C1 segment of cervical spinal cord (tissue), 14 donors: ENCODE results near the gene CNIH1.
A peak's percentile ranks its signal among the peaks of the same experiment; 100 is the strongest.
"Not testable (repeated sequence)": the region's sequence is repeated elsewhere in the genome, so short reads cannot be mapped to it uniquely, and the experiment has no call there.

Experiments
- DNase-seq, 14 donors: peaks; one replicate each; lab custom pipeline; 2025; lab: John Stamatoyannopoulos, UW

The CNIH1 gene

DNA sequence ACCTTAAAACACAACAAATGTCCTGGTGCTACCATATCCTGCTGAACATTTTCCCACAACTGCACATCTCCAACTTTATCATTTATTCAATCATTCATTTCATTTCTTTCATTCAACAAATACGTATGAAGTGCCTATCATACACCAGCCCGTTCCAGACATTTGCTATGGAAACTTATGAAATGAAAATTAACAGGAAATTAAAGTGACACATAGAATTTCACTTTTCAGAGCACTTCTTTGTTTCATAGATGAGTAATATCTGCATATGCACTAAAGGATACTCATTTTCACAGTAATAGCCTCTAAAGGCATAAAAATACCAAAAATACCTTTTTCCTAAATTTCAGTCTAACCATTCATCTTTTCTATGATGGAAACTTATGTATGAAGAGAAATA is 12.6 kb downstream of the CNIH1 start:
- no peak for DNase-seq

DNA sequence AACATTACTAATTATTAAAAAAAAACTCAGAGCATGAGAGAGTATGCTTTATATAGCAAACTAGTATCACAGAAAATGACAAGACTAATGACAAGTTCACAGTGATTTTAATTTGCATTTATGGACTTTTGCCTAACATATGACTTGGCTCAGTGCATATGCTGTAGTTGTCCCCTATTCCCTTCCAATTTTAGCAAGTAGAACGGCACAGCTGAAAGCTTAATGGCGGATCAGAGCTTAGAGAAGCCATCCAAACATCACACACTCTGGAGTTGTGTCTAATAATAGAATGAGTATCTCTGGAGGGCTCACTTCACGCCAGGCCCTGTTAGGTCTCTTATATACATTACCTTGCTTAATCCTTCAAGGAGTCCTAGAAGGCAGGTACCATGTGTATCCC is 13.3 kb downstream of the CNIH1 start:
- DNase-seq = no peak

DNA sequence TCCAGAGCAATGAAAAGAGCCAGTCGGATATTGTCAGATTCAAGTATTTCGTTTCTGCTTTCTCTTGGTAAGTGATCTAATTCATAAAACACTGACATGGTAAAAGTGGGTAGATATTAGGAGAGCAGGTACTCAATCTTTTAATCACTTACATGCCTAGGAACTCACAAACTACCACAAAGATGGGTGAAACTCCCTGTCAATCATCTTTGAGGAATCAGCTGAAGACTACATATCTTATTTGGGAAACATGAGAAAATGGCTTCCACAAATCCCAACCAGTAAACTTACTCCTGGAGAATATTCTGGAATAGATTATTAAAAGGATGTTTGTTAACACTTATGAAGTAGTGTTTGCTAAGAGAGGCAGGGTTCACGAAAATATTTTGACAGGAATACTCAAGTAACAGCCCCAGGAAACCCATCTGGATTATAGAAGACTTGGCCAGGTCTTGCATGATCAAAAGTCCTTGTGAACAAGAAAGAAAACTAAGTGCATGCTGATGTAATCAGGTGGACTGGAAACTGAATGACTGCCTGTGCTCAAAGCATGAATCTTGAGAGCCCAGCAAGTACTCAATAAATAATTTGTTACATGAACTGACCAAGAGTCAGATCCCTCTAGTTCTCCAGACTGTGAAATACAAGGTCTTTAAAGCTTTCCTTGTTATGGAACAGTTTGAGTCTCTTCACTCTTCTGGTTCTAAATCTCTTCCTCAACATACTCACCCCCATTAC is 15.5 kb downstream of the CNIH1 start:
- no peak for DNase-seq

DNA sequence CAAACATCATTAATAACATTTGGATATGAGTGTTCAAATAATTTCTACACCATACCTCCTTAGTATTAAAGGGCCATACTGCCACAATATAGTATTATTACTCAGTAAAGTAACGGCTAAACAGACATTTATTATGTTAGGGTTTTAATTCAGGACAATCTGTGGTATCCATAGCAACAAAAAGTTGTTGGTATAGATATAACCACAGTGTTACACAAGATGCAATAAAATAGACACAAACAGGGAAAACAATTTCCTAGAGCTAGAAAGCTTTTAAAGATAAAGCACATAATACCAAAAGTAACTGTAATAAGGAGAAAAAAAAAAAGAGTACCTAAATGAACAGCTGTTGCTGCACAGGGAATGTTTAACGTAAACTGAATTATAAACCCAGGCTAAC is 16.1 kb downstream of the CNIH1 start:
- DNase-seq = no peak

DNA sequence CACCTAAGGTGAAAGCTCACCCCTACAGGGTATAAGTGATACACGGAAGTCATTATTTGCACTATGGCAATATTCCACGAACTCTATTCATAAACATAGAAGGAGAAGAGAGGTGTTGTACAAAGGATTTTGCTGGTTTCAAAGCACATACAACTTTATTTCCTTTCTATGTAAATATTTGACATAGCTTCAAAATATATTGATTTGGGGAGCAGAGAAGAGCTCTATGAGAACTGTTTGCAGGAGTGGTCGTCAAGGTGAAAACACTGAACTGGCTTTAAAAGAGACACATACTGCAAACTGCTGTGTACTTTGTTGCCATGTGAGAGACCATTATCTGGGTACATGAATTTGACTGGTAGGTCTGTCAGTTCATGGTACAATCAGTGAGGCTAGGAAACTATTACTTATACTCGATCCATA is 16.7 kb downstream of the CNIH1 start:
- DNase-seq = no peak

DNA sequence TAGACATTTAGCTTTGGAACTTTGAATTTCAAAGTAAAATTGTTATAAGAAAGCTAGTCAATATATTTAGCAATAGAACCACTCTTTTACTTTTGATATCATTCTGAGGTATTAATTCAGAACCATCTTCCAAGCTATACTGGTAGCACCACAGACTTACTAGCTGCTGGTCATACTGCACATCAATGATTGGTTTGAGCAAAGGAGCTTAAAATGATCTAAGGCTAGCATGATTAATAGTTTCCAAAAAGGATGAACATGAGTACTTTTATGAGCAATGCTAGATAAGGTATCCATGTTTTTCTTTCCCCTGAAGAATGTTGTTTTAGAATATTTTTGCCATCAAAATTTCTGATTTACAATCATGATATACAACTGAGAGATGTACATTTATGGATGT is 17.2 kb downstream of the CNIH1 start:
- DNase-seq = no peak

DNA sequence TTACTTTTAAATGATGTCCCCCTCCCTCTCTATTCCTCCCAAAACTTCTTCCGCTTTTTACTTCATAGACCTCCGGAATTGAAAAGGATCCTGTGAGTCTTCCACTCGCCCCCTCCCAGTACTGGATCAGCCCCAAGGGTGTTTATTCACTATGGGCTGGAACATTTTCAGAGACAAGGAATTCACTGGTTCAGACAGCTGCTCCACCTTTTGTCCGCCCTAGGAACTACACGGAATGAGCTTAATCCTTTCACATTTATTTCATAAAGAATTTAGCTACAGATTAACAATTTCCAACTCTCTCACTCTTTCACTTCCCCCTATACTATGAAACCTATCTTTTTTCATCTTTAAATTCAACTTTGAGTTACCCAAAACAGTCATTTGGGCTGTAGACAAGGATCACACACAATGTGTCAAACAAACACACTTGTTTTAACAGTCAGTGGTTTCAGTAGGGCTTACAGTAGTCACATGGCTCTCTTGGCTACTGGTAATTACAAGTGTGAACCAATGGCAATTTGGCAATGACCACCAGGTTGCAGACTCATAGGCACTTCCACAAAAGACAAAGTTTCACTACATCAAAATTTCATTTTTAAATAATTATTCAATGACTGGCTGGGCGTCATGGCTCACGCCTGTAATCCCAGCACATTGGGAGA is 20.6 kb downstream of the CNIH1 start:
- DNase-seq = peak in 1 of 14 donors; percentile 9

DNA sequence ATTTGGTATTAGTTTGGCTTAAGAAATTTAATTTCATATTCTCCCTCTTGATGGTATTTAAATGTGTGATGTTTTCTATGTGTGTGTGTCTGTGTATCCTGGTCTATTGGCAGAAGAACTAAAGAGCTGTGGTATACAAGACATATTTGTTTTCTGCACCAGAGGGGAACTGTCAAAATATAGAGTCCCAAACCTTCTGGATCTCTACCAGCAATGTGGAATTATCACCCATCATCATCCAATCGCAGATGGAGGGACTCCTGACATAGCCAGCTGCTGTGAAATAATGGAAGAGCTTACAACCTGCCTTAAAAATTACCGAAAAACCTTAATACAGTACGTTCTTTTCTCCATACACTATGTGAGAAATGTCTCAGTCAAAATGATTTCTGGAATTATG is 29.8 kb downstream of the CNIH1 start:
- no peak for DNase-seq

DNA sequence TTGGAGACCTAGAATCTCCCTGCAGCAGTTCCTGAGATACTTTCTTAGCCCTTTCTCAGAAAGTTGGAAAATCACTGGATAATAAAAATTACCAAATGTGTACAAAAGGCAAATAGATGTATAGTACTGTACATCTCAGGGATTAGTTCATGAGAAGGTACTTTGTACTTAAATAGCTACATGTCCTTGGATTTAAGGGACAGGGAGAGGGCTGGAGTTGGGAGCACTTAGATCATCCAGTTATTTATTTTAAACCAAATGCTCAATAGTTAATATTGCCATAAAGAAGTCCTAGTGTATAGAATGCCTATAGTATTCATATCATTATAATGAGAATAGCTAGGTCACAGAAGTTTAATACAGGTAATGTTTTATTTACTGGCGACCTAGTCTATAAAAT is 31.0 kb downstream of the CNIH1 start:
- no peak for DNase-seq

DNA sequence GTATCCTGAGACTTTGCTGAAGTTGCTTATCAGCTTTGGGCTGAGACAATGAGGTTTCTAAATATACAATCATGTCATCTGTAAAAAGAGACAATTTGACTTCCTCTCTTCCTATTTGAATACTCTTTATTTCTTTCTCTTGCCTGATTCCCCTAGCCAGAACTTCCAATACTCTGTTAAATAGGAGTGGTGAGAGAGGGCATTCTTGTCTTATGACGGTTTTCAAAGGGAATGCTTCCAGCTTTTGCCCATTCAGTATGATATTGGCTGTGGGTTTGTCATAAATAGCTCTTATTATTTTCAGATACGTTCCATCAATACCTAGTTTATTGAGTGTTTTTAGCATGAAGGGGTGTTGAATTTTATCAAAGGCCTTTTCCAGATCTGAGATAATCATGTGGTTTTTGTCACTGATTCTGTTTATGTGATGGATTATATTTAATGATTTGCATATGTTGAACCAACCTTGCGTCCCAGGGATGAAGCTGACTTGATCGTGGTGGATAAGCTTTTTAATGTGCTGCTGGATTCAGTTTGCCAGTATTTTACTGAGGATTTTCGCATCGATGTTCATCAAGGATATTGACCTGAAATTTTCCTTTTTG is 37.7 kb downstream of the CNIH1 start:
- not testable (repeated sequence) for DNase-seq

DNA sequence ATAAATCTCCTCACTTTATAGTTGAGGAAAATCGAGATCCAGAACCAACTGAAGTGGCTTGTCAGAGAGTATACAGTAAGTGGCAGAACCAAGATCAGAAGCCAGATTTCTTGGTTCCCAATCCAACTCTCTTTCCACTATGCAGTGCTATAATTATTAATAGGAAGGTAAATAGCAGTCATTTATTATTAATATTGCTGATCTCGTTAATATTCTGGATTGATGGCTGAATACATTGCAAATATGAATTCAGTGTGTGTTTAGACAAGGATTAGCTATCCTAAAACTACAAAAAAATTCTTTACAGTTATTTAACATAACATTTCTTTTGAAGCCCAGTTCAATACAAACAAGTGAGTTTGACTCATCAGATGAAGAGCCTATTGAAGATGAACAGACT is 41.6 kb downstream of the CNIH1 start:
- DNase-seq = no peak

DNA sequence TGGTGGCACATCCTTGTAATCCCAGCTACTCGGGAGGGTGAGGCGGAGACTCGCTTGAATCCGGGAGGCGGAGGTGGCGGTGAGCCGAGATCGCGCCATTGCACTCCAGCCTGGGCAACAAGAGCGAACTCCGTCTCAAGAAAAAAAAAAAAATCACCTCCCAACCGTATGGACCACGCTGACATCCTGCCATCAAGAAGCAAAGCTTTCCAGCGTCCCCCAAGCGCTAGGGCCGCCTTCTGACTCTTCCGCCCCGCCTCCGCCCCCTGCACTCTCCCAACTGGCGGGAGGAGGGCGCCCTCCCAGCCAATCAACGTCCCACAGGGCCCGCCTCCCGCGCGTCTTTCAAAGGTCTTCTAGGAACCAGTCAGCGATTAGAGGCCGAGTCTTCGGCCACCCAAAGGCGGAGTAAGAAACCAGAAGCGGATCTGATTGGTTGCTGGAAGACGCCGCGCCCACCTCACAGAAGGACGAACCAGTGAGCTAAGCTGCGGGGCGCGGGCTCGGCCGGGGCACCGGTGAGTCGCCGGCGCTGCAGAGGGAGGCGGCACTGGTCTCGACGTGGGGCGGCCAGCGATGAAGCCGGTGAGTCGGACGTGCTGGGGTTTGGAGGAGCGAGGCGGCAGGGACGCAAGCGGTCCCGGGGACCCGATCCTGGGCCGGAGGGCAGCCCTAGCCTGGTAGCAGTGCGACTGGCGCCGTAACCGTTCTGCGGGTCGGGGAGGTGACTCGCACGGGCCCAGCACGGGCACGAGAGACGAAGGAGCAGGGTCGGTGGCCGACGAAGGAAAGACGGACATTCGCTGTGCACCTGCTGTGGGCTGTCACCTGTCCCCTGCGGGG is 44.5 kb downstream of the CNIH1 start, which contains the start of gene CDKN3:
CDKN3 (plus strand) TSS at position 515 of the 843 bp plus-strand sequence; CDS start at position 577, 62 bp downstream.
- peak; percentile 59 to 98 (median 92) for DNase-seq

DNA sequence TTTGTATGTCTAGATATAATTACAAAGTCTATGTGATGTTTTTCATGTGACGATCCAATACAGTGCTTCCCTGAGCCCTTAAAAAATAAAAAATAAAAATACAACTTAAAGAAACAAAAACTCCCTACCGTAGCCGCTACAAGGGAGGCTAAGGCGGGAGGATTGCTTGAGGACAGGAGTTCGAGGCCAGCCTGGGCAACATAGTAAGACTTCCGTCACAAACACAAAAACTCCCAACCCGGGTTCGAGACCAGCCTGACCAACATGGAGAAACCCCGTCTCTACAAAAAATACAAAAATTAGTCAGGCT is 45.0 kb downstream of the CNIH1 start:
- no peak for DNase-seq

DNA sequence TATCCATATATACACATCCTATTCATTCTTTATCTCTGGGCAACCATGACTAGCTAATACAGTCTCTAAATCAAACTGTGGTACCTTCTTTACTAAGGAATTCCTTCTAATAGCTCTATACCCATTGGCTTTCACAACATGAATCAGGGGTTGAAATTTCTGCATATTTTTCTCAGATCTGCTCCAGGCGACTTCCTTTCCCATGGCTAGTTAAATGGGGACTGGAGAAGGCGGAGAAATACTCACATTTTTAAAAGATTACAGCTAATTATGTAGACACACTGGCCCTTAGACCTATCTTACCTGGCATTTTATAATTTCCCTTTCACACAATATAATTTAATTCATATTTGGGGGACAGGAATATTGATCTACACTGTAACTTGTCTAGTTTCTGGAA is 45.5 kb downstream of the CNIH1 start:
- no peak for DNase-seq

DNA sequence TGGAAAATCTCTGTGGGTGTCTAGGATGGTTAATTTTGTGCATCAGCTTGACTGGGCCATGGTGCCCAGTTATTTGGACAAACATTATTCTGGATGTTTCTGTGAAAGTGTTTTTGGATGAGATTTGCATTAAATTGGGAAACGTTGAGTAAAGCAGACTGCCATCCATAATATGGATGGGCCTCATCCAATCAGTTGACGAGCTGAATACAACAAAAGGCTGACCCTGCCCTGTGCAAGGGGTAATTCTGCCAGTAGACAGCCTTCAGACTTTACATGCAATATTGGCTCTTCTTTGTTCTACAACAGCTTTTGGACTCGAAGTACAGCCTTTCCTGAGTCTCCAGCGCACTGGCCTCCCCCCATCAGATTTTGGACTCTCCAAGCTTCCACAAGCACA is 45.9 kb downstream of the CNIH1 start:
- DNase-seq = no peak

DNA sequence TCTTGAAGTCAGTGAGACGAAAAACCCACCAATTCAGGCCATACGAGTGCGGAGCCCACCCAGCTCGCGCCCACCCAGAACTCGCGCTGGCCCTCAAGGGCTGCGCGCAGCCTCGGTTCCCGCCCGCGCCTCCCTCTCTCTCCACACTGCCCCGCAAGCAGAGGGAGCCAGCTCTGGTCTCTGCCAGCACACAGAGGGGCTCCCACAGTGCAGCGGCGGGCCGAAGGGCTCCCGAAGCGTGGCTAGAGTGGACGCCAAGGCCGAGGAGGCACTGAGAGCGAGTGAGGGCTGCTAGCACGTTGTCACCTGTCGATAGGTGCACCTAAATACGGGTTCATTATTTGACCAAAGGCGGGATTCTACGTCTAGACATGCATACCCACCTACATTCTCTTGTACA is 46.6 kb downstream of the CNIH1 start:
- DNase-seq = no peak

DNA sequence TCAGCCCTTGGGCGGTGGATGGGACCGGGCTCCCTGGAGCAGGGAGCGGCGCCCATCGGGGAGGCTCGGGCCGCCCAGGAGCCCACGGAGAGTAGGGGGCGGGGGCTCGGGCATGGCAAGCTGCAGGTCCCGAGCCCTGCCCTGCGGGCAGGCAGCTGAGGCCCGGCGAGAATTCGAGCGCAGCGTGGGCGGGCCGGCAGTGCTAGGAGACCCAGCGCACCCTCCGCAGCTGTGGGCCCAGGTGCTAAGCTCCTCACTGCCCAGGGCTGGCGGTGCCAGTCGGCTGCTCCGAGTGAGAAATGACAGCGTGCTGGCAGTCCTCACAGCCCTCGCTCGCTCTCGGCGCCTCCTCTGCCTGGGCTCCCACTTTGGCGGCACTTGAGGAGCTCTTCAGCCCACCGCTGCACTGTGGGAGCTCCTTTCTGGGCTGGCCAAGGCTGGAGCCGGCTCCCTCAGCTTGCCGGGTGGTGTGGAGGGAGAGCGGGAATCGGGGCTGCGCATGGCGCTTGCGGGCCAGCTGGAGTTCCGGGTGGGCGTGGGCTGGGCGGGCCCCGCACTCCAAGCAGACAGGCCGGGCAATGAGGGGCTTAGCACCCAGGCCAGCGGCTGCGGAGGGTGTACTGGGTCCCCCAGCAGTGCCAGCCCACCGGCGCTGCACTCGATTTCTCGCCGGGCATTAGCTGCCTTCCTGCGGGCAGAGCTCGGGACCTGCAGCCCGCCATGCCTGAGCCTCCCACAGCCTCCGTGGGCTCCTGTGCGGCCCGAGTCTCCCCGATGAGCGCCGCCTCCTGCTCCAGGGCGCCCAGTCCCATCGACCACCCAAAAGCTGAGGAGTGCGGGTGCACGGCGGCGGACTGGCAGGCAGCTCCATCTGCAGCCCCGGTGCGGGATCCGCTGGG is 47.9 kb downstream of the CNIH1 start:
- not testable (repeated sequence) for DNase-seq

DNA sequence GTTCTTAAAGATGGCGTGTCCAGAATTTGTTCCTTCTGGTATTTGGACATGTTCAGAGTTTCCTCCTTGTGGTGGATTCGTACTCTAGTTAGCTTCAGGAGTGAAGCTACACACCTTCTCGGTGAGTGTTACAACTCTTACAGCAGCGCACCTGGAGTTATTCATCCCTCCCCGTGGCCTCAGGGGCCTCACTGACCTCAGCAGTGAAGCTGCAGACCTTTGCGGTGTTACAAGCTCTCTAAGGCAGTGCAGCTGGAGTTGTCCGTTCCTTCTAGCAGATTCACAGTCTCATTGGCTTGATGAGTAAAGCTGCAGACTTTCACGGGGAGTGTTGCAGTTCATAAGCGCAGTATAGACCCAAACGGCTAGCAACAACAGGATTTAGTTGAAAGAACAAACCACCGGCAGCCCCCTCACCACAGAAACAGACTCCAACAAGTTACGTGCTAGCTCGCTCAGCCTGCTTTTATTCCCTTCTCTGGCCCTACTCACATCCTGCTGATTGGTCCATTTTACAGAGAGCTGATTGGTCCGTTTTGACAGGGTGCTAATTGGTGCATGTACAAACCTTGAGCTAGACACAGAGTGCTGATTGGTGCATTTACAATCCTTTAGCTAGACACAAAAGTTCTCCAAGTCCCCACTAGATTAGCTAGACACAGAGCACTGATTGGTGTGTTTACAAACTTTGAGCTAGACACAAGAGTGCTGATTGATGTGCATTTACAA is 48.9 kb downstream of the CNIH1 start:
- DNase-seq = no peak

DNA sequence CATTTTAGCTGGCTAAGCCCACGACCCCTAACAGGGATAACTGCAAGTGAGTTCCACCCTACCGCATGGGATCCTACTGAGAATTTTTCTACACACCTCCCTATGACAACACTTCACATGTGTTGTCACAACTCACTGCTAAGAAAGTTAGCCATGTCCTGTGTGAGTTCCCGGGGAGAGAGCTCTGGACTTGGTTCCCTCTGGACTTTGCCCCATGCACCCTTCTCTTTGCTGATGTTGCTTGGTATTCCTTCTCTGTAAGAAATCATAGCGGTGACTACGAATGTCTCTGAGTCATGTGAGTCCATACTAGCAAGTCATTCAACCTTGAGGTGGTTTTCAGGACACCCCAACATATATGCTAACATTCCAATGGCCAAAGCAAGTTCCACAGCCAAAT is 53.8 kb downstream of the CNIH1 start:
- no peak for DNase-seq

DNA sequence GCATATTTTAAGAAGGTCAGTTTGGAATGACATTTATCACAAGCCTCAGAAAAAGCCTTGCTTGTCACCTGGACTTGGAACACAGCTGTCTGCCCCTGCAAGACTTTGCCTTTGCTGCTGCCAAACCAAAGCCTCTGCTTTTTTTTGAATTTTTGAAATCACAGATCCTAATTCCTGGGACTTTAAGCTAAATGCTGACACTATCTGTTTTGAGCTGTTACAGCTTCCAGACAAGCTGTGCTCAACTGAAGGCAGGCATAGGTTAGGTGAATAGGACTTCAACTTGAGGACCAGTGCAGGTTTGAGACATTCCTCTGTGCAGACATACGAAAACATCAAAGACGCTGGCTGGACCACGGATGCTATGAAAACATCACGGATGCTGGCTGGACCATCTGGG is 55.6 kb downstream of the CNIH1 start:
- no peak for DNase-seq
